K562 (cell line): ENCODE data around the gene MYO5C. TPM values are rescaled to one million over a fixed set of nuclear protein-coding genes. Genes with fewer than 3 reads are reported as not detected.

Experiments
- ATAC-seq: fragments of 200-7000 bp; cut with Tn5 transposase; 3 replicates; pipeline ENCODE4 v1.9.1; 2020; ENCODE audit warnings: moderate library complexity
- BruUV-seq: library from RNA; stranded (reverse); fragments of 400-500 nt; replicated peaks from 2 replicates; lab custom pipeline; 2021; lab: Mats Ljungman, UMichigan
- CTCF ChIA-PET: fragments of 300-600 bp; formaldehyde crosslinking; extraction: SDS; loops from one replicate; lab custom pipeline; 2021; ENCODE audit warnings: low intra/inter-chr PET ratio; lab: Yijun Ruan, JAX
- POLR2A ChIA-PET: fragments of 300-600, 350-650 bp; sonication (Branson Sonifier 250); formaldehyde crosslinking; extraction: SDS; loops from one replicate; lab custom pipeline; 2021; ENCODE audit warnings: antibody characterized with exemption, inconsistent platforms; lab: Yijun Ruan, JAX
- DNase-seq, 4 experiments: peaks; one replicate each; pipeline versions ENCODE4 v3.0.0 to v3.0.0-alpha.2; 2011 to 2018; ENCODE audit warnings: low spot score in 3 of 4, mixed read lengths in 3 of 4; ENCODE audit errors: extremely low read depth in 1 of 4
- FAIRE-seq: peaks from 2 replicates; lab custom pipeline; 2011; peaks lifted over from hg19 to GRCh38; lab: Jason Lieb, UNC
- H2AFZ ChIP-seq: 2 replicates; pipeline ENCODE4 v1.6.0; 2011; ENCODE audit warnings: low read depth, low read length, control low read depth, inconsistent platforms
- H3K27ac ChIP-seq: fragments of 200-600 bp; 3 replicates; pipeline ENCODE4 v1.8.0; 2011; ENCODE audit warnings: low read depth, mild to moderate bottlenecking, control low read depth, inconsistent platforms, low read length, moderate library complexity, mixed read lengths; ENCODE audit errors: extremely low read depth
- H3K27me3 ChIP-seq, 2 experiments: fragments of 300-600 bp in 1 of 2; 2 replicates in 1 of 2; 3 replicates in 1 of 2; pipeline versions ENCODE4 v1.6.0 to v1.8.0; 2011; ENCODE audit warnings: inconsistent platforms in 2 of 2, low read length in 2 of 2, mild to moderate bottlenecking in 1 of 2, mixed read lengths in 1 of 2, moderate library complexity in 1 of 2; ENCODE audit not compliant: control insufficient read depth in 2 of 2, insufficient read depth in 2 of 2
- H3K36me3 ChIP-seq: fragments of 300-600 bp; 3 replicates; pipeline ENCODE4 v1.8.0; 2011; ENCODE audit warnings: mild to moderate bottlenecking, low read length, inconsistent platforms; ENCODE audit not compliant: control insufficient read depth, insufficient read depth
- H3K4me1 ChIP-seq, 2 experiments: fragments of 200-600 bp in 1 of 2; replicated peaks in 1 of 2; 2 replicates in 1 of 2; 3 replicates in 1 of 2; pipeline versions ENCODE4 v1.5.1 to v1.8.0; 2011; ENCODE audit warnings: inconsistent platforms in 2 of 2, low read length in 2 of 2, mild to moderate bottlenecking in 1 of 2, mixed read lengths in 1 of 2, moderate library complexity in 1 of 2; ENCODE audit not compliant: control insufficient read depth in 2 of 2, insufficient read depth in 2 of 2
- H3K4me2 ChIP-seq: 2 replicates; pipeline ENCODE4 v1.6.1; 2011; ENCODE audit warnings: low read length, control low read depth, inconsistent platforms, mixed read lengths; ENCODE audit not compliant: insufficient read depth
- H3K4me3 ChIP-seq: fragments of 200-600 bp; sonication (generic), shearing (Covaris generic); 2 replicates; pipeline ENCODE4 v1.5.1; 2016; ENCODE audit warnings: control low read depth, inconsistent platforms
- H3K79me2 ChIP-seq: fragments of 200-600 bp; 3 replicates; pipeline ENCODE4 v1.8.0; 2011; ENCODE audit warnings: low read length, inconsistent platforms; ENCODE audit not compliant: control insufficient read depth, insufficient read depth
- H3K9ac ChIP-seq, 2 experiments: 2 replicates each; pipeline versions ENCODE4 v1.6.0 to v1.6.1; 2011; ENCODE audit warnings: low read depth in 2 of 2, low read length in 2 of 2, control low read depth in 1 of 2, inconsistent platforms in 1 of 2, mild to moderate bottlenecking in 1 of 2, mixed read lengths in 1 of 2; ENCODE audit not compliant: insufficient read depth in 1 of 2
- H3K9me1 ChIP-seq: one replicate; pipeline ENCODE4 v1.6.0; 2011; ENCODE audit warnings: inconsistent platforms, mild to moderate bottlenecking, low read length, moderate library complexity; ENCODE audit not compliant: control insufficient read depth, insufficient read depth
- H3K9me3 ChIP-seq: replicated peaks from 2 replicates; pipeline ENCODE4 v1.5.1; 2011; ENCODE audit warnings: low read depth, low read length, inconsistent platforms; ENCODE audit not compliant: control insufficient read depth, insufficient read depth
- H4K20me1 ChIP-seq: replicated peaks from 2 replicates; pipeline ENCODE4 v1.6.1; 2011; ENCODE audit warnings: low read length, inconsistent platforms, mixed read lengths; ENCODE audit not compliant: control insufficient read depth, insufficient read depth
- MEF2D ChIP-seq: conservative IDR thresholded peaks from 2 replicates; pipeline ENCODE4 v1.6.1; 2016; ENCODE audit warnings: low read depth, missing genetic modification characterization, missing compliant biosample characterization
- RBM14 ChIP-seq: fragments of 200-400 bp; formaldehyde crosslinking; IDR thresholded peaks from 2 replicates; pipeline ENCODE4 v1.6.1; 2018; ENCODE audit warnings: low read depth, mild to moderate bottlenecking, low read length, moderate library complexity, borderline replicate concordance; ENCODE audit not compliant: insufficient read depth
- TGIF2 ChIP-seq: sonication (generic); formaldehyde crosslinking; IDR thresholded peaks from 2 replicates; pipeline ENCODE4 v1.8.1; 2022; ENCODE audit warnings: mild to moderate bottlenecking, missing genetic modification reagents, moderate library complexity
- THRAP3 ChIP-seq: fragments of 450-650 bp; IDR thresholded peaks from 2 replicates; pipeline ENCODE4 v1.6.1; 2016; ENCODE audit warnings: mild to moderate bottlenecking, inconsistent platforms, borderline replicate concordance
- ZFX ChIP-seq: sonication (generic); formaldehyde crosslinking; IDR thresholded peaks from 2 replicates; pipeline ENCODE4 v1.8.0; 2022; ENCODE audit warnings: mild to moderate bottlenecking, missing genetic modification reagents, moderate library complexity
- ZNF324 ChIP-seq: fragments of 250-450 bp; sonication (Bioruptor Pico); IDR thresholded peaks from 2 replicates; pipeline ENCODE4 v1.4.0; 2020; ENCODE audit warnings: mild to moderate bottlenecking
- WGBS: fragments of 100-300 bp; shearing (Covaris generic); methylation state at CpG from one replicate; pipeline ENCODE4 v1.1.6; 2016; ENCODE audit warnings: low coverage, mixed read lengths; ENCODE audit not compliant: insufficient coverage; ENCODE audit errors: missing lambda C conversion rate; 5-methylcytosine and 5-hydroxymethylcytosine counted together
- in situ Hi-C: fragments of 300-500 bp; cut with MboI; formaldehyde crosslinking; loops from 4 replicates; pipeline ENCODE4 v1.15.0; 2018; ENCODE audit warnings: inconsistent platforms, mixed read lengths
- intact Hi-C: fragments of 100-400 bp; cut with micrococcal nuclease; formaldehyde crosslinking; loops from 2 replicates; pipeline ENCODE4 v1.14.2; 2022
- polyA plus RNA-seq, 8 experiments: library from polyadenylated mRNA; depleted of rRNA in 4 of 8; stranded (reverse) in 5 of 8; unstranded in 3 of 8; fragments of >200 nt; fragmentation: Nextera tagmentation in 2 of 8; fragmentation: Illumina TruSeq in 1 of 8; extraction: Ambion mirVana in 2 of 8; extraction: Trizol in 1 of 8; gene quantifications; 2 replicates each; pipeline versions ENCODE4 v1.2.1 to v1.2.3, GENCODE V29; 2011 to 2014; ENCODE audit warnings: inconsistent platforms in 1 of 8, missing spikeins in 1 of 8
- total RNA-seq, 7 experiments: library from RNA; depleted of rRNA in 6 of 7; stranded (reverse); fragments of >200 nt in 6 of 7; fragmentation: Illumina TruSeq in 2 of 7; extraction: Trizol in 2 of 7; gene quantifications; 2 replicates each; pipeline versions ENCODE4 v1.2.1 to v1.2.3, GENCODE V29; 2011 to 2021; ENCODE audit warnings: low replicate concordance in 1 of 7
- TF ChIP-seq, protein P1 (sequence below): fragments of 250-450 bp; sonication (Bioruptor Pico); IDR thresholded peaks from 2 replicates; pipeline ENCODE4 v1.5.0; 2020; ENCODE audit warnings: mild to moderate bottlenecking
- TF ChIP-seq, protein P2 (sequence below): fragments of 250-450 bp; sonication (Bioruptor Pico); IDR thresholded peaks from 2 replicates; pipeline ENCODE4 v1.5.0; 2021; ENCODE audit warnings: mild to moderate bottlenecking, moderate library complexity
- TF ChIP-seq, protein P3 (sequence below): fragments of 450-650 bp; IDR thresholded peaks from 2 replicates; pipeline ENCODE4 v1.6.1; 2016; ENCODE audit warnings: mild to moderate bottlenecking
- TF ChIP-seq, protein P4 (sequence below), 2 experiments: fragments of 450-650 bp in 1 of 2; sonication (generic) in 1 of 2; formaldehyde crosslinking in 1 of 2; IDR thresholded peaks in 1 of 2; conservative IDR thresholded peaks in 1 of 2; 2 replicates each; pipeline versions ENCODE4 v1.6.1 to v1.8.1; 2016 to 2023; ENCODE audit warnings: mild to moderate bottlenecking in 2 of 2, moderate library complexity in 2 of 2, inconsistent platforms in 1 of 2, missing genetic modification reagents in 1 of 2
- TF ChIP-seq, protein P5 (sequence below): sonication (generic); formaldehyde crosslinking; IDR thresholded peaks from 2 replicates; pipeline ENCODE4 v1.8.0; 2022; ENCODE audit warnings: missing genetic modification reagents, mild to moderate bottlenecking, moderate library complexity, borderline replicate concordance

MYO5C gene
- total and polyA plus RNA-seq, 9 of the 15 experiments (the other 6 are each of a cell fraction or from before 2014, with no cell fraction given): 0.01 to 0.24 TPM; not detected in 7

DNA sequence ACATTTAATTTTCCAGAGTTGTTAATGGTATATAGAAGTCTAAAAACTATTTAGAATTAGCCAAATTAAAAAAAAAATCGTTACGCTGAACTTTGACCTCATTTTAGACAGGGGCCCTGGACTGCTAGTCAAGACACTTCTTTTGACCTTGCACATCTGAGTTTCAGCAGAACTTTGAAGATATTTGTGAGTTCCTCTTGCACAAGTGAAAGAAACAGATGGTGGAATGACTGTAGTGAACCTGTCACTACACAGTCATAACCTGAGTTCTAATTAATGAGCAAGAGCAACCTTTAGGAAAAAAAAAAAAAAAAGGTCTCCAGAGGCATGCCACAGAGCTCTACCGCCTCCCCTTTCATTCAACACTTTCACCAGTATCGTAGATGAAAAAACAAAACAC is 5.3 kb downstream of the MYO5C start:
- no peak for ATAC-seq
- CTCF ChIA-PET: no interaction called here
- H3K4me1 ChIP-seq: peaks cover 0 to 4% of the 10 kb centered on the region in 2 experiments; a peak in 1 of 5 replicates
- no peaks in the 10 kb centered on the region for H3K36me3 ChIP-seq
- FAIRE-seq: no peak
- no peaks in the 10 kb centered on the region for H4K20me1 ChIP-seq
- TF ChIP-seq, protein P1, sequence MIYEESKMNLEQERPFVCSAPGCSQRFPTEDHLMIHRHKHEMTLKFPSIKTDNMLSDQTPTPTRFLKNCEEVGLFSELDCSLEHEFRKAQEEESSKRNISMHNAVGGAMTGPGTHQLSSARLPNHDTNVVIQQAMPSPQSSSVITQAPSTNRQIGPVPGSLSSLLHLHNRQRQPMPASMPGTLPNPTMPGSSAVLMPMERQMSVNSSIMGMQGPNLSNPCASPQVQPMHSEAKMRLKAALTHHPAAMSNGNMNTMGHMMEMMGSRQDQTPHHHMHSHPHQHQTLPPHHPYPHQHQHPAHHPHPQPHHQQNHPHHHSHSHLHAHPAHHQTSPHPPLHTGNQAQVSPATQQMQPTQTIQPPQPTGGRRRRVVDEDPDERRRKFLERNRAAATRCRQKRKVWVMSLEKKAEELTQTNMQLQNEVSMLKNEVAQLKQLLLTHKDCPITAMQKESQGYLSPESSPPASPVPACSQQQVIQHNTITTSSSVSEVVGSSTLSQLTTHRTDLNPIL: no peak
- TF ChIP-seq RBM14 (no peak), THRAP3 (no peak), ZFX (no peak), ZNF324 (CRISPR knock-in tag) (no peak), MEF2D (no peak), TGIF2 (CRISPR knock-in tag) (no peak)
- TF ChIP-seq, protein P2, sequence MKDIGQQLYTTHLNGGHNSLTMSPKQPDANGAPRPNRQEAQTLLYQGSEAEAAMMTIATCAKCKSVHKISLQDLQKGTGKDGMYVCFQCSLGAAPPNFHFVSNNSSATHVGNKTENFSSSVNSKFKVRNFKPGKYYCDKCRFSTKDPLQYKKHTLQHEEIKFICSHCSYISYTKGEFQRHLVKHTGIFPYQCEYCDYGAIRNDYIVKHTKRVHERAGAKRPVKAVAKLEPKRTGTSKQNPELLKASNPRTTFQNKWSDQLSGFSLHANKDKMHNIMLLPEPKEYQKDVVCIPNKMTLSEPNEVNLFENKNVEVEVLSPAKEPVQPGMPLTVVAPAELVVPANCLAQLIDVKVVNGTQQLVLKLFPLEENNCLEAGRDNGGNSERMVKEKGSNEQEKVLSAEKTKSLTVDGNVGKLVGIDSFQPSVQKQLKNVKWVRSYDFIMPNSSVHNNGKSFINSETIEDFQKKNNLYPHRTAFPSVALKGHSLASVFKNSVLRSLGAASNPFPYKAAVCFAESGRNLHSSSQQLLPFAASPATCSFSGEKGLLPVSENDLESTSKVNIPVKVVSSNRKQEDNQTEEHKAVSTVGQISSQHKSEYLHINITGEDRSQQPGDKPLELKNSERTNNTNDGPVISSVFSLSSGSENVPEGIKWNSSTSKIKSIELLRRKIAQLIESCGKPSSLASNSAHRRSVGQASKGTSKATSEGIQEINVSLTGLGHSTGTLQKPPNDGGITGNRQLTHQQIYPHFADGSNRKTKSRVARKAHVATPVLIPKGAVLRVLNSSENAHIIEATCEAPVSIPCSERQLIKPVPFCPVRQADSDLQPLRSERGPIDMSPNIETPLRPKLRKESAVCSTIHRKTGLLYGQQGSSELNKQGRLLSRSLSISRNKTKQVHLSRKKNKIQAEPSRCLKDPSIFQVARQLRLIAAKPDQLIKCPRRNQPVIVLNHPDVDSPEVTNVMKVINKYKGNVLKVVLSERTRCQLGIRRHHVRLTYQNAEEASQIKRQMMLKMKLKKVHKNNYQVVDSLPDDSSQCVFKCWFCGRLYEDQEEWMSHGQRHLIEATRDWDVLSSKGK: no peak
- TF ChIP-seq, protein P3, sequence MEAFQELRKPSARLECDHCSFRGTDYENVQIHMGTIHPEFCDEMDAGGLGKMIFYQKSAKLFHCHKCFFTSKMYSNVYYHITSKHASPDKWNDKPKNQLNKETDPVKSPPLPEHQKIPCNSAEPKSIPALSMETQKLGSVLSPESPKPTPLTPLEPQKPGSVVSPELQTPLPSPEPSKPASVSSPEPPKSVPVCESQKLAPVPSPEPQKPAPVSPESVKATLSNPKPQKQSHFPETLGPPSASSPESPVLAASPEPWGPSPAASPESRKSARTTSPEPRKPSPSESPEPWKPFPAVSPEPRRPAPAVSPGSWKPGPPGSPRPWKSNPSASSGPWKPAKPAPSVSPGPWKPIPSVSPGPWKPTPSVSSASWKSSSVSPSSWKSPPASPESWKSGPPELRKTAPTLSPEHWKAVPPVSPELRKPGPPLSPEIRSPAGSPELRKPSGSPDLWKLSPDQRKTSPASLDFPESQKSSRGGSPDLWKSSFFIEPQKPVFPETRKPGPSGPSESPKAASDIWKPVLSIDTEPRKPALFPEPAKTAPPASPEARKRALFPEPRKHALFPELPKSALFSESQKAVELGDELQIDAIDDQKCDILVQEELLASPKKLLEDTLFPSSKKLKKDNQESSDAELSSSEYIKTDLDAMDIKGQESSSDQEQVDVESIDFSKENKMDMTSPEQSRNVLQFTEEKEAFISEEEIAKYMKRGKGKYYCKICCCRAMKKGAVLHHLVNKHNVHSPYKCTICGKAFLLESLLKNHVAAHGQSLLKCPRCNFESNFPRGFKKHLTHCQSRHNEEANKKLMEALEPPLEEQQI: no peak
- TF ChIP-seq, protein P4, sequence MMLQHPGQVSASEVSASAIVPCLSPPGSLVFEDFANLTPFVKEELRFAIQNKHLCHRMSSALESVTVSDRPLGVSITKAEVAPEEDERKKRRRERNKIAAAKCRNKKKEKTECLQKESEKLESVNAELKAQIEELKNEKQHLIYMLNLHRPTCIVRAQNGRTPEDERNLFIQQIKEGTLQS (IDR thresholded peaks at IDR 0.05): no peak
- TF ChIP-seq, protein P4 (CRISPR knock-in tag; conservative IDR thresholded peaks at IDR 0.05): no peak
- TF ChIP-seq, protein P5, sequence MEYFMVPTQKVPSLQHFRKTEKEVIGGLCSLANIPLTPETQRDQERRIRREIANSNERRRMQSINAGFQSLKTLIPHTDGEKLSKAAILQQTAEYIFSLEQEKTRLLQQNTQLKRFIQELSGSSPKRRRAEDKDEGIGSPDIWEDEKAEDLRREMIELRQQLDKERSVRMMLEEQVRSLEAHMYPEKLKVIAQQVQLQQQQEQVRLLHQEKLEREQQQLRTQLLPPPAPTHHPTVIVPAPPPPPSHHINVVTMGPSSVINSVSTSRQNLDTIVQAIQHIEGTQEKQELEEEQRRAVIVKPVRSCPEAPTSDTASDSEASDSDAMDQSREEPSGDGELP (CRISPR knock-in tag): no peak
- POLR2A ChIA-PET: interaction anchor here (1.2 kb wide), 1 partner anchor 19 kb away, joined by 3 read pairs; no protein-coding TSS in a partner anchor
- in situ Hi-C loops: no loop called here
- H3K4me2 ChIP-seq: no peak overlapping the region
- no peak for DNase-seq
- H3K9me3 ChIP-seq: no peaks in the 10 kb centered on the region
- peaks cover 15 to 48% of the 10 kb centered on the region in 2 experiments; a peak in 3 of 5 replicates for H3K27me3 ChIP-seq
- H3K79me2 ChIP-seq: no peaks in the 10 kb centered on the region
- no peak overlapping the region for H3K27ac ChIP-seq
- H3K9me1 ChIP-seq: no peaks in the 10 kb centered on the region
- BruUV-seq: no TSS peak
- no peak overlapping the region for H3K9ac ChIP-seq
- intact Hi-C loops: no loop called here
- H3K4me3 ChIP-seq: no peak overlapping the region
- no peak overlapping the region for H2AFZ ChIP-seq
- 4% methylated on average over 4 of the region's 4 CpGs for WGBS
